Measurements from ENCODE around the gene ANO8.

Gene ANO8

GRCh38 chr19:17306285-17306714, 28.4 kb downstream of the ANO8 start:
- CTCF ChIA-PET, result interaction anchor here (0.6 to 1.7 kb wide), 3 partner anchors 14 to 138 kb away, joined by 3 to 9 read pairs (median 3); no protein-coding TSS in a partner anchor
- POLR2A ChIA-PET (ENCODE audit: low non-redundant PET), result no interaction called here
- peak overlapping the region; percentile 98 for H3K27ac ChIP-seq

GRCh38 chr19:17305517-17306284, 29.0 kb downstream of the ANO8 start, which contains the start of gene MRPL34:
Gene MRPL34 (plus strand): TSS chr19:17305872. CDS start chr19:17305893, 21 bp downstream.
- POLR2A ChIA-PET (ENCODE audit: low non-redundant PET), result interaction anchor here (0.5 kb wide), 1 partner anchor 118 kb away, joined by 4 read pairs; no protein-coding TSS in a partner anchor
- peak within 1 kb of the TSS; percentile 98 for H3K27ac ChIP-seq
- peak; percentile 96 for DNase-seq (ENCODE audit: low spot score)
- CTCF ChIA-PET, result interaction anchor here (0.7 to 1.7 kb wide), 5 partner anchors 12 to 81 kb away, joined by 3 to 9 read pairs (median 3); partner anchors contain the start of gene ANO8
- peak; percentile 97 for TF ChIP-seq CTCF (conservative IDR thresholded peaks at IDR 0.05; ENCODE audit: low read depth)

More at GRCh38 chr19:17306285-17306714, 28.4 kb downstream of the ANO8 start:
- TF ChIP-seq CTCF (conservative IDR thresholded peaks at IDR 0.05; ENCODE audit: low read depth), result no peak
- DNase-seq (ENCODE audit: low spot score), result no peak

GRCh38 chr19:17305216-17305516, 29.5 kb downstream of the ANO8 start:
- peak overlapping the region; percentile 98 for H3K27ac ChIP-seq
- CTCF ChIA-PET, result interaction anchor here (0.6 to 1.7 kb wide), 6 partner anchors 12 to 107 kb away, joined by 3 to 9 read pairs (median 3); partner anchors contain the start of gene ANO8

GRCh38 chr19:17304386-17305215, 30.1 kb downstream of the ANO8 start:
- TF ChIP-seq CTCF (conservative IDR thresholded peaks at IDR 0.05; ENCODE audit: low read depth), result no peak
- DNase-seq (ENCODE audit: low spot score), result no peak
- CTCF ChIA-PET, result interaction anchor here (0.6 to 1.7 kb wide), 8 partner anchors 12 to 855 kb away, joined by 3 to 9 read pairs (median 4); partner anchors contain the start of gene ANO8
- peak overlapping the region; percentile 98 for H3K27ac ChIP-seq
- POLR2A ChIA-PET (ENCODE audit: low non-redundant PET), result interaction anchor here (0.5 to 0.7 kb wide), 2 partner anchors 81 to 119 kb away, joined by 3 to 4 read pairs; no protein-coding TSS in a partner anchor

More at GRCh38 chr19:17305216-17305516, 29.5 kb downstream of the ANO8 start:
- no peak for TF ChIP-seq CTCF (conservative IDR thresholded peaks at IDR 0.05; ENCODE audit: low read depth)
- DNase-seq (ENCODE audit: low spot score), result no peak
- POLR2A ChIA-PET (ENCODE audit: low non-redundant PET), result interaction anchor here (0.5 kb wide), 1 partner anchor 118 kb away, joined by 4 read pairs; no protein-coding TSS in a partner anchor

- H3K27ac ChIP-seq, result peak overlapping the region; percentile 98
- ChIA-PET CTCF (interaction anchor here (0.6 to 1.3 kb wide), 4 partner anchors 11 to 856 kb away, joined by 3 to 5 read pairs (median 4); partner anchors contain the start of gene TMEM38A), POLR2A (ENCODE audit: low non-redundant PET) (interaction anchor here (0.6 to 0.7 kb wide), 2 partner anchors 82 to 631 kb away, joined by 3 read pairs; no protein-coding TSS in a partner anchor)
- no peak for DNase-seq (ENCODE audit: low spot score)
- TF ChIP-seq CTCF (conservative IDR thresholded peaks at IDR 0.05; ENCODE audit: low read depth), result no peak
These were observed 30.8 kb downstream of the ANO8 start for GRCh38 chr19:17303940-17304267.

Data from RWPE1 (cell line).